CD1c-positive myeloid dendritic cell (primary cell): ENCODE results near the gene COX20.
"Not testable (repeated sequence)": the region's sequence is repeated elsewhere in the genome, so short reads cannot be mapped to it uniquely, and the experiment has no call there.

Experiments used
- DNase-seq: peaks from one replicate; pipeline ENCODE4 v3.0.0-alpha.2; 2016; ENCODE audit errors: extremely low spot score

Gene COX20

GRCh38 chr1:244835276-244836134 is at the start of gene COX20:
Gene COX20 (plus strand): TSS chr1:244835658. CDS start chr1:244835715, 57 bp downstream.
- DNase-seq: peak; percentile 96

- no peak for DNase-seq
These were observed 46.8 kb upstream of the COX20 start for GRCh38 chr1:244788493-244789275.

DNA sequence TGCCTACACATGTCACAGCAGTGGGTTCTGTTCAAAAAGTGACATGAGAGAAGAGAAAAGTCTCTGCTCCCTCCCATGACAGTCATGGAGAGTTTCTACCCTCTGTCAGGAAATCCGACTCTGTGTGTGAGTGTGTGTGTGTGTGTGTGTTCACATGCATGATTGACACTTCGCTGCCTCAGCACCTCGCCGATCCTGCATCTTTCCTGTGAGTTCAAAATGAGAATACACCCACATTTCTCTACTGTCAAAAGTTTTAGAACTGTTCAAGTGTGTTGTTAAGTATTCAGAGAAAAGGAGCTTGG is 46.2 kb upstream of the COX20 start:
- no peak for DNase-seq

DNA sequence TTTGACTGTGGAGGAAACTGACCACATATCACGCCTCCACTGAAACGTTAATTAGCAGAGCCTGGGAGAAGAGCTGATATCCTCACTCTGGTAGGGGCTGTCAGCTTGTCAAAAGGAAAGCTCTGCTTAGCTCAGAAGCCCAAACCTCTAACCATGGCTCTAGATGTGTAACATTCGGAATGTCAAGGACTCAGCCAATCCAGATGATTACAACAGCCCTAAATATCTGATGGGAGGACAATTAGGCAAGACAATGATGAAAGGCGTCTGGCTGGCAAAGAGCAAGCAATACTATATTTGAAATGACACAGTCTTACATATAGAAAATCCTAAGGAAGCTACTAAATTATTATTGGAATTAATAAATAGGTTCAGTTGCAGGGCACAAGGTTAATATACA is 45.7 kb upstream of the COX20 start:
- no peak for DNase-seq

GRCh38 chr1:244791061-244791460 is 44.4 kb upstream of the COX20 start:
- no peak for DNase-seq

DNA sequence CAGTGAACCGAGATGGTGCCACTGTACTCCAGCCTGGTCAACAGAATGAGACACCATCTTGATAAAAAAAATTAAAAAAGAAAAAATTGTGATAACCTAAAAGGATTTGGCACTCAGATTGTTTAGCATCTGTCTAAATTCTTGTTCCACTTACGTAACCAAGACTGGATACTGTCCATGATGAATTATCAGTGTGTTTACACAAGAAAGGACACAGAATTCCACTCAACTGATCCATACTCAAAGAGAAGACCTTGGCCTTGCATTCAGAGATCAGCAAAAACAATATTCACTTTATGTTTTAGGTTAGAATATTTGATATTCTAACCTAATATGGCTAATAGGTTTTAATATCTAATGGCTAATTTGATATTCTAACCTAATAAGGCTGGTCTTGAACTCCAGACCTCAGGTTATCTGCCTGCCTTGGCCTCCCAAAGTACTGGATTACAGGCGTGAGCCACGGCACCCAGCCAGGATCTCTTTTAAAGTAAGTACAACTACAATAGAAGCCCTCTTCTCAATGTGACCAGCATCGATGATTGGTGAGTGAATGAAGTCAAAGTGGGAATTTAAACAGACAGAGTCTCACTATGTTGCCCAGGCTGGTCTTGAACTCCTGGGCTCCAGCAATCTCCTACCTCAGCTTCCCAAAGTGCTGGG is 43.1 kb upstream of the COX20 start:
- DNase-seq: no peak

- no peak for DNase-seq
These were observed 41.4 kb upstream of the COX20 start for GRCh38 chr1:244794071-244794470.

- DNase-seq: not testable (repeated sequence)
These were observed 40.9 kb upstream of the COX20 start for GRCh38 chr1:244794516-244794915.

GRCh38 chr1:244796719-244797406 is 38.6 kb upstream of the COX20 start:
- peak; percentile 76 for DNase-seq

- no peak for DNase-seq
These were observed 34.6 kb upstream of the COX20 start for GRCh38 chr1:244800821-244801220.

DNA sequence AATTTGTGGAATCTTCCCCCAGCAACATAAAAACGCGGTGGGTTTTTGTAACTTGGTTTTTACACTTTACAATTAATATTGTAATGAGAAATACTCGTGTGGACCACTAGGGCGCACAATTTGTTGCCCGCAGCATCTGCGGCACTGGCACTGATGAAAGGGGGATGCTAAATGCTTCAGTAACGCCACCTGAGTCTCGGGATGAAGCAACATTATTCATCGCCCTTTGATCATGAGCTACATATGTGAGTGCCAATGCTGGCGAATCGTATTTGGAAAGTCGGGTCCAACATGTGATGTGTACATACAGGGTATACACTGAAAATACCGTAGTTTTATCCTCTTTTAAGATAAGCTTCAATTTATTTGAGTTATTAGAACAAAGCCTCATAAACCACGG is 34.2 kb upstream of the COX20 start:
- peak; percentile 54 for DNase-seq

DNA sequence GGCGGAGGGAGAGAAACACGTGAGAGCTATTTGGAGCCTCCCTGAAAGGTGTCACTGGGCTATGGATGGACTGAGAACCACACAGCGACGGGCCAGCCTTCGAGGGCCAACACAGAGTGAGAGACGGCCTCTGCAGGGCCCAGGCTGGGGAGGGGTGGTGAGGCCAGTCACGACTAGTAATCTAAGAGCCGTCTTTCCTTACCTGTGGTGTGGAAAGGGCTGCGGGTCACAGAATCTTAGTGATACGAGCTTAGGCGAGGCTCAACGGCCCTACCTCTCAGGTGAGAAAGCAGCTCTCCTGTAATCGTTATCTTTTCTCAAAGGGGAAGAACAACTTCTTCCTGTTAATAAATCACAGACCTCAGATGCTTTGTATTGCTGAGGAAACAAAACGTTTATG is 33.4 kb upstream of the COX20 start:
- DNase-seq: no peak

- DNase-seq: no peak
These were observed 32.8 kb upstream of the COX20 start for GRCh38 chr1:244802556-244803239.

DNA sequence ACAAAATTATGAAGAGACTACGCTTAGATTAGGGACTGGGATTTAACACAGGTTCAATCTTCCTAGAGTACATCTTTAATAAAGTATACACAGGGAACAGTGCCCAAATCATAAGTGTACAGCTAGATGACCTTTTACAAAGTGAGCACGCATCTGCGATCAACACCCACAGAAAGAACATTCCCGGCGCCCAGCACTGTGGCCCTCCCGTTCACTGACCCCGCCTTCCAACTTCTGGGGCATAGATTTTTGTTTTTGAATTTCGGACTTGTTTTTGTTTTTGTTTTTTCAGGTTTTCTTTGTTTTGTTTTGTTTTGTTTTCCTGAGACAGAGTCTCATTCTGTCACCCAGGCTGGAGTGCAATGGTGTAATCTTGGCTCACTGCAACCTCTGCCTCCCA is 30.6 kb upstream of the COX20 start:
- no peak for DNase-seq

DNA sequence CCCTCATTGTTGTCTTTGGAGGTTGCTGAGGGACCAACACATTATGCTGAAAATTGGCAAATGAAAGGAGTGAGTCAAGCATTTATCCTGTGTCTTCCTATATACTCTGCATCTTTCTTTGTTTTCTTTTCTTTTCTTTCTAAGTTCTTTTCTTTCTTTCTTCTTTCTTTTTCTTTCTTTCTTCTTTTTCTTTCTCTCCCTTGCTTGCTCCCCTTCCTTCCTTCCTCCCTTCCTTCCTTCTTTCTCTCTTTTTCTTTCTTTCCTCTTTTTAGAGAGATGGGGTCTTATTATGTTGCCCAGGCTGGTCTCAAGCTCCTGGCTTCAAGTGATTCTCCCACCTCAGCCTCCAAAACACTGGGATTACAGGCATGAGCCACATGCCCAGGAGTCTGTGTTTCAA is 28.3 kb upstream of the COX20 start:
- DNase-seq: no peak

DNA sequence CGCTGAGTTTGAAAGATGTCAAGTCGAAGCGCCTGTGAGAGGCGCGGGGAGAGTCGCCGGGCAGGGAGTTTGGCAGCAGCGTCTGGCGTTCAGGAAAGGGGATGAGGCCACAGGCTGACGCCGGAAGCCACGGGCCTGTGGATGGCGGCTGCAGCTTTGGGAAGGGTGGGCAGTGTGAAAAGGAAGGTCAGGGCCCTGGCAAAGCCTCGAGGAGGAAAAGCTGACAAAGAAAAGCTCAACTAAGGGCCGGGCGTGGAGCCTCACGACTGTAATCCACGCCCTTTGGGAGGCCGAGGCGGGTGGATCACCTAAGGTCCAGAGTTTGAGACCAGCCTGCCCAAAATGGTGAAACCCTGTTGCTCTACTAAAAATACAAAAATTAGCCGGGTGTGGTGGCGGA is 25.2 kb upstream of the COX20 start:
- no peak for DNase-seq

DNA sequence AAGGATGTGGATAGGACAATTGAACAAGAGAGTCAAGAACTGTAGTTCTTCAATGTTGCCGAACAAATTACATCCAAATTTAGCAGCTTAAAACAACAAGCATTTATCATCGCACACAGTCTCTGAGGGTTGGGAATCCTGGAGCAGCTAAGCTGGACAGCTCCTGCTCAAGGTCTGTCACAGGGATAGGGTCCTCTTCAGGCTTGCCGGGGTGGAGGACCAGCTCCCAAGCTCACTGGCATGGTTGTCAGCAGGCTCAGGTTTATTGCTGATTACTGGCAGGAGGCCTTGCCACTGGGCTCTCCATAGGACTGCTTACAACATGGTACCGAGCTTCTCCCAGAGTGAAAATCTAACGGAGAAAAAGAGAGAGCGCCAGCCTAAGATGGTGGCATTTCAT is 22.1 kb upstream of the COX20 start:
- DNase-seq: no peak

DNA sequence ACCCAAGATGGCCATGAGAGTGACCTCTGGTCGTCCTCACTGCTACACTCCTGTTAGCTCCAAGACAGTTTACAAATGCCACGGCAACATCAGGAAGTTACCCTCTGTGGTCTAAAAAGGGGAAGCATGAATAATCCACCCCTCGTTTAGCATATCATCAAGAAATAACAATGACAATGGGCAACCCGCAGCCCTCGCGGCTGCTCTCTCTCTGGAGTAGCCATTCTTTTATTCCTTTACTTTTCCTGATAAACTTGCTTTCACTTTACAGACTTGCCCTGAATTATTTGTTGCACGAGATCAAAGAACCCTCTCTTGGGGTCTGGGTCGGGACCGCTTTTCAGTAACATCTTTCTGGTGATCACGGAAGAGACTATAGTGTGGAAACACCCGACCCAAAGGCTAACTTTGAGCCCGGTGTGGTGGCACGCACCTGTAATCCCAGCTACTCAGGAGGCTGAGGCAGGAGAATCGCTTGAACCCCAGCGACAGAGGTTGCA is 19.8 kb upstream of the COX20 start:
- peak; percentile 87 for DNase-seq

DNA sequence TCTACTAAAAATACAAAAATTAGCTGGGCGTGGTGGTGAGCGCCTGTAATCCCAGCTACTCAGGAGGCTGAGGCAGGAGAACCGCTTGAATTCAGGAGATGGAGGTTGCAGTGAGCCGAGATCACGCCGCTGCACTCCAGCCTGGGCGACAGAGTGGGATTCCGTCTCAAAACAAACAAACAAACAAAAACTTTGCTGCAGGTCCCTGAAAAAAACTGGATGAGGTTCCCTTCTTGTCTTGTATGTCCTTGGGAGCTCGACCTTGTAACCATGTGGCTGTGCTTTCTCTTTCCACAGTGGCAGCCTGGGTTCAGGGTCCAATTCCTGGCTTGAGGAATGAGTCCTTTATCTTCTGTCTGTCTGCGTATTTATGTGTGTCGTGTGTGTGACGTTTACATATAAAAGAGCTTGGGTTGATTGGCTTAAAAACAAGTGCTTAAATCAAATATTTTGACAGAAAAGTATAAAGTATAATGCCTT is 18.0 kb upstream of the COX20 start:
- no peak for DNase-seq

DNA sequence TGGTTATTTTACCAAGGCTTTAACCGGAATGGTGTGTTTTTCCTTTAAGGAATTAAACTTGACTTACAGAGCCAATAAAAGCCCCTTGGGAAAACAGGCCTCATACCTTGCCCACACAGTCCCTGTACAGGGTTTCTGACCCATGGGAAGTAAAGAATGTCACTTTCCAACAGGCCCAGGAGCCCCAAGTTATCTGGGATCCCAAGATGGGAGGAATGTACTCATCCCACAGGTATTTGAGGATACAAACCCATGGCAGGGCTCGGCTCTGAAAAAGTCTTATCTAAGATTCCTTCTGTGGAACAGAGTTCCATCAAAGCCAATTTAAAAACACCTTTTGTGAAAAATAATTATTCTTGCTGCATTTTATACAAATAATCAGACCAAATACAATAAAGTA is 15.3 kb upstream of the COX20 start:
- DNase-seq: no peak

DNA sequence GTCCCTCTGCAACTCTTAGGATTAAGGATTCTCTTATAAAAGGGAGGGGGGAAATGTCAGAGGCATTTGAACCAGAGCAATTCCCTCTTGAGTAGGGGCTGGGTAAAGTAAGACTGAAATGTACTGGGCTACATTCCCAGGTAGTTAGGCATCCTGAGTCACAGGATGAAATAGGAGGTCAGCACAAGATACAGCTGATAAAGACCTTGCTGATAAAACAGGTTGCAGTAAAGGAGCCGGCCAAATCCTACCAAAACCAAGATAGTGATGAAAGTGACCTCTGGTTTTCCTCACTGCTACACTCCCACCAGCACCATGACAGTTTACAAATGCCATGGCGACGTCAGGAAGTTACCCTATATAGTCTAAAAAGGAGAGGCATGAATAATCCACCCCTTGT is 14.3 kb upstream of the COX20 start:
- no peak for DNase-seq
